Measurements from ENCODE around the gene PKHD1.

PKHD1 gene

DNA sequence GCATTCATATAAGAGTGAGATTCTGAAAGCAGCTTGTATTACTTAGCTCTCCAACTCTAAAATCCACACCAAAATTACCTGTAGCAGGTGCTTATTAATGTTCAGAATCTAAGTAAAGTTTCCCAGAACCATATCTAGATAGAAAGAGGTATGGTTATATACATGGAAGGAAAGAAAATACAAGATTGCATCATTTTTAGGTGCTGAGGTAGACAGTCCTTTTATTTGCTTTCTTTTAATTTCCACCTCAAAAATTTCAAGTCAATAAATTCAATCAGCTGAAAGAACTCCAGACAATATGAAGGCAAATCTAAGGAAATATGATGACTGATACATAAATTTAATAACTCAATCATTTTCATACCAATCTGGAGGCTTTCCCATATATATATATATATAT, 521.9 kb downstream of the PKHD1 start:
- DNase-seq (ENCODE audit: low read depth): no peak
- TF ChIP-seq, protein P1, sequence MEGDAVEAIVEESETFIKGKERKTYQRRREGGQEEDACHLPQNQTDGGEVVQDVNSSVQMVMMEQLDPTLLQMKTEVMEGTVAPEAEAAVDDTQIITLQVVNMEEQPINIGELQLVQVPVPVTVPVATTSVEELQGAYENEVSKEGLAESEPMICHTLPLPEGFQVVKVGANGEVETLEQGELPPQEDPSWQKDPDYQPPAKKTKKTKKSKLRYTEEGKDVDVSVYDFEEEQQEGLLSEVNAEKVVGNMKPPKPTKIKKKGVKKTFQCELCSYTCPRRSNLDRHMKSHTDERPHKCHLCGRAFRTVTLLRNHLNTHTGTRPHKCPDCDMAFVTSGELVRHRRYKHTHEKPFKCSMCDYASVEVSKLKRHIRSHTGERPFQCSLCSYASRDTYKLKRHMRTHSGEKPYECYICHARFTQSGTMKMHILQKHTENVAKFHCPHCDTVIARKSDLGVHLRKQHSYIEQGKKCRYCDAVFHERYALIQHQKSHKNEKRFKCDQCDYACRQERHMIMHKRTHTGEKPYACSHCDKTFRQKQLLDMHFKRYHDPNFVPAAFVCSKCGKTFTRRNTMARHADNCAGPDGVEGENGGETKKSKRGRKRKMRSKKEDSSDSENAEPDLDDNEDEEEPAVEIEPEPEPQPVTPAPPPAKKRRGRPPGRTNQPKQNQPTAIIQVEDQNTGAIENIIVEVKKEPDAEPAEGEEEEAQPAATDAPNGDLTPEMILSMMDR (conservative IDR thresholded peaks at IDR 0.05; ENCODE audit: control insufficient read depth, insufficient read depth, low read depth, low read length): no peak
- no peak overlapping the region for H3K4me3 ChIP-seq (ENCODE audit: control insufficient read depth, low read depth, low read length)

All from fibroblast of mammary gland (primary cell).